ENCODE results near the gene SCN4B.

The SCN4B gene

DNA sequence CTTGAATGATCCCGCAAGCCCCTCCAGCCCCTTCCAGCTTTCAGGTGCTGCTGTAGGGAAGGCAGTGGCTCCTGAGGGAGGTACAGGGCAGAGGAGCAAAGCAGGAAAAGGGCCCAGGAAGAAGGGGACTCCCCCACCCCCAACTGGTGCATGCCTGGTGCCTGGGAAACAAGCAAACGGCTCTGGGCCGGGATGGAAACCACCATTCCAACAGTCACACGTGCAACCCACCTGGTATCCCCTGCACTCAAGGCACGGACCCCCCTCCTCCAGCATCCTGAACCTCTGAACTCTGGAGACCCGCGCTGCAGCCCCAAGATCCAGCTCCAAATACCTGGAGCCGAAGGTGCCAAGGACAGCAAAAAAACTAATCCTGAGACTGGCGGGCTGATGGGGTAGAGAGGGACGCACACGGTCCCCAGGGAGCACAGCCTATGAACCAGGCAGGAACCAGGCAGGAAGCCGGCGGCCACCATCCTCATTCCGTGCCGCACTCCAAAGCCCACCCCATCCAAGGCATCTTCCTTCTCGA lies 537 bp downstream of the SCN4B start:
- peak; percentile 49 for DNase-seq (ENCODE audit: low spot score)

DNA sequence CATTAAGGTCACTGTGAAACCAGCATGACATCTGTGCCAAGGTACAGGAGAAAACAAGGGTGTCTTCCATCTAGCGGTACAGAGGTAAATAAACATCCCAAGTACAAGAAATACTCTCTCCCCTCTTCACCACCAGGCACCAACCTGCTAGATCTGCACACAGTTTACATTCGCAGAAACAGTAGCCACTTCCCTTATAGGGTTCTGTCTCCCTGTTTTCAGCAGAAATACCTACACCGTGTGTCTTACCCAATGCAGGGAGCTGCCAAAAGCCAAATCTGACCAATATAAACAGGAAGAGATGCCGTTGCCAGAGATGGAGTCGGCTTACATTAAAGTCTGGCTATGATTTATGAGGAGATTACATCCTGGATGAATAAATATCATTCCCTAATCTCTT lies 1.2 kb downstream of the SCN4B start:
- DNase-seq (ENCODE audit: low spot score): peak; percentile 58

DNA sequence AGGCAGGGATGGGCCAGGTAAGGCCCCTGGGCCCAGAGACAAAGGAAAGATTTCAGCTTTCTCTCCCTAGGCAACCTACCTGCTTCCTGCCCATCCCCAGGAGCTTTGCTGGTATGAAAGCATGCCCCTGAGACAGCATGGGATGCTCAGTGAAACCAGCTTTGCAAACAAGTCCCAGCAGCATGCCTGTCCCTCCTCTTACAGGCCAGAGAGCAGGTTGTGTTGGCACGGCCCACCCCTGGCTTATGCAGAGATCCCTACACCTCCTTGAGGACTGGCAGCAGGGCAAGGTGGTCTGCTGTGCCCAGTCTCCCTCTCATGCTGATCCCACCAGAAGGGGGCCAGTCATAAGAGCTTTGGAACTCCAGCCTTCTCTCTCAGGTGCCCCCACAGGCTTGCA lies 3.1 kb downstream of the SCN4B start:
- no peak for DNase-seq (ENCODE audit: low spot score)

DNA sequence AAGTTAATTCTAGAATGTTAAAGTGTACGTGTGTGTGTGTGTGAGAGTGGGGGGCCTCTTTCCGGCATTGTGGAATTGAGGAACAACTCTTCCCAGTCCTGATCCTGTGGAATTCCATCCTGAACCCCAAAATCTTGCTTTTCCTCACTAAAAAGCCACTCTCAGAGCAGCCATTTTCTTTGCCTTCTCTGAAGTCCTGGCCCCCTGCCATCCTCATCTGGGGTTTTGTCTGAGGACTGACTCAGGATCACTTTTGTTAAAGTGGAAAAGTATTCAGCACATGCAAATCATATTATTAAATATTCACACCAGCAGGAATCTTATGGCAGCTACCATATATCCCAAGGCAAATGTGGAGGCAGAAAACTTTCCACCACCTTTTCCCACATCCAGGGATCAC lies 3.8 kb downstream of the SCN4B start:
- DNase-seq (ENCODE audit: low spot score): no peak

DNA sequence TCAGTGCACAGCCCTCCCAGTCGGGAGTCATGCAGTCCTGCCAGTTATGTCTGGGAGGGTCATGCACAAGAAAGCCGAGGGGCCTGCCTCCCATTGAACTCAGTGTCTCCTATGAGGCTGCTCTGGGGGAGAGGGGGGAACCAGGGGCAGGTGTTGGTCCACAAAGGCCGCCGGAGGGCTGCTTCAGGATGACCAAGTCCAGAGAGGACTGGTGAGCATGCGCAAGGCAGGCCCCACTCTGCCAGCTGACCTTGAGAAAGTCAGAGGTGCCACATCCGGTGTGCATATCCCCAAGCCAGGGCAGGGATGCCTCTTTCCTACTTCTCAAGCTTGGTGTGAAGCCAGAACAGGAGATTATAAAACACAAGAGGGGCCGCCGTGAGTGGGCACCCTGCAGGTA lies 4.4 kb downstream of the SCN4B start:
- DNase-seq (ENCODE audit: low spot score): no peak

DNA sequence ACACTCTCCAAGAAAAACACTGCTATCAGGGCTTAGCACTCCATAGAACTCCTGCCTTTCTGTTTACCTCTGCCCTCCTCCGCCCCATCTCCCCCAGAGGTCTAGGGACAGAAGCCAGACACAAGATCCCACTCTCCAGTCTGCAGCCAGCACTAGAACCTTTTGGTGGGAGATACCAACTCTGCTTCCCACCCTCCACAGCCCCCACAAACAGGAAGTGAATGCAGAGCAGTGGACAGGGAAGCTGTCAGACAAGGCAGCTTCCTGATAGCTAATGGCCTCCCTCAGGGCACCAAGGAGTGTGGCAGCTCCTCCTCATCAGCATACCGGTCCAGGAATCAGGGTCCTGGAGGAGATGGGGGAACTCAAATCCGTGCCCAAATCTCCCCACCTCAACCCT lies 5.1 kb downstream of the SCN4B start:
- DNase-seq (ENCODE audit: low spot score): peak; percentile 21

DNA sequence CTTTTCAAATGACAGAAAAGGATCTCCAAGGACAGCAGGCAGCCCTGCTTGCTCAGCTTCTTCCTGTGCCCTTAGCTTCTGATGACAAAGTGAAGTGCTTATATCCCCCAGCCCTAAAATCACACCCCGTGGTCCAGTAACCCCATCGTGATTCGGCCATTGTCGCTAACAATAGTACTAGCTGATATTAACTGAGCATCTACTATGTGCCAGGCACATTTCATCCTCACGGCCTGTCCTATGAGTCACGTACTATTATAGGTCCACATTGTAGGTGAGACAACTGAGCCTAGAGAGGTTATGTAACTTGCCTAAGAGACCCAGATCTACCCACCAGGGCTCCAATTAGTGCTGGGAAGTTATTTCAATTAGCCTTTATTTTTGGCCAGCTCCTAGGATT lies 6.1 kb downstream of the SCN4B start:
- DNase-seq (ENCODE audit: low spot score): no peak

DNA sequence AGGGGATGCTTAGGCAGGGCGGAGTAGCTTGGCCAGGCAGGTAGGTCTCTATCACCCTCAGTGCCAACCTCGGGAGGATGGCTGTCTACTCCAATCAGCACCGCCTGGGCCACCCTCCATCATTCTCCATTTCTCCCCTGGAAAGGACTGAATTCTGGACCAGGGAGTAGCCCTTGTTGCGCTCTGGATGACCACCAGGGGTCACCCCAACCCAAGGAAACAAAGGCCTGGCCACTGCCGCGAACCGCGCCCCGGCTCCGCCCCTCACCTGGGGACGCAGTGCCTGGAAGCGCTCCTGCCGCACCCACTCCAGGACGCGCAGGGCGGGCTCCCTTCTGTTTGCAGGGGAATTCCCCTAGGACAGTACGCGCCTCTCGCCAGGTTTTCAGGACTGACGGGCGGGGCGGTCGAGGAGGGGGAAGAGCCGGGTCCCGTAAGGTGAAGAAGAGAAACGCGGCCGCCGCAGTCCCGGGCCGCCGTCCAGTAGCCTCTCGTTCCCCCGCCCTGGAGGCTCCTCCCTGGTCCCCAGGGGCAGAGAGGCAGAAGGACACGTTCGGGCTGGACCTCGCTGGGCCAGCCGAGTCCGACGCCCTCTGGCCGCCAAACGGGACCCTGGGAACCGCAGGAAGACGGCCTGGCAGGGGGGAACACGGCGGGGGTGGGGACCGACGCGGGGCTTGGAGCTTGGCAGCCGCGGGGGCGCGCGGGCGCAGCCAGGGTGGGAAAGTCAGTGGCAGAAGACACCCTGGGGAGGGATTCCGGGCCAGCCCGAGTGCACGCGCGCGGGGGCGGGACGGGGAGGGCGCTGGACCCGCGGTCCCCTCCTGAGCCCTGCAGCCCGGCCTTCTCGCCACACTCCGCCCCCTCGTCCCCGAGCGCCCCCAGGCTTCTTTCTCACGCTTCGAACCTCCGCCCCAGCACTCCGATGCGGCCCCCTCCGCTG lies 7.1 kb downstream of the SCN4B start:
- peak; percentile 92 for DNase-seq (ENCODE audit: low spot score)

DNA sequence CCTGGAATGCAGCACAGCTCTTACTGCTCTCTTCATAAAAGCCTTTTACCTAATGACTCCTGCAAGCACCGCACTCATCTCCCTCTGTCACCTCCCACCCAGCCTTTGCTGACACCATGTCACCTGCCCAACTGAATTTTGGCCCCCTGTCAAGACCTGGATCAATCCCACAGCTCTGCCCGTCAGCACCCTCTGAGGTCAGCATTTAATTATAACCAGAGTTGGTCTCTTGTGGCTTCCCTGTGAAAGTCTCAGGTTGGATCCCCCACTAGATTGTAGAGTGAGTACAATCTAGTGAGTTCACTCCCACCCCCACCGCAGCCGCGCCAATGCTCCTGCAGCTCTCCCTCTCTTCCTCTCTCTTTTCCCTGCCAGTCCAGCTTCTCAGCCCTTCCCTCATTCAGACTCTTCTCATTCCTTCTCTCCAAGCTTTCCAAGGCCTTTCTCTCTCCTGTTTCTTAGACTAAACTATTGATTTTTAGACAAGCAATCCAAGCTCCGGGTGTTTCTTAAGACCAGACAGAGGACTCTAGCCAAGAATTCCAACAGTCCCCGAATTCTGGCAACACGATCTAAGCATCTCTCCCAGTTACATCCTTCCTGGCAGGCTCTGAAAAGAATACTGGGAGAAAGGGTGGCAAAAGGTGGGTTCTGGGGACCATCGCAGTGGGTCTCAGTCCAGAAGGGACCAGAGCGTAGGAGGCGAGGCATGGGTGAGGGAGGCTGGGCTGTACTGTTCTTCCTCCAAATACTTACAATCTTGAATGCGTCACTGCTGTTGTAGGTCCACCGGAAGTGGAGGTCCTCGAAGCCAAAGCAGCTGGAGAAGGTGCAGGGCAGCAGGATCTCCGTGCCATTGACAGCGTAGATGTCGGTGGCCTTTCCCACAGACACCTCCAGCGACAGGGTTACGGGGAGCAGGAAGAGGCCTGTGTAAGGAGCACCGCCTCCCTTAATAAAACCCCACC lies 8.0 kb downstream of the SCN4B start:
- DNase-seq (ENCODE audit: low spot score): peak; percentile 58

DNA sequence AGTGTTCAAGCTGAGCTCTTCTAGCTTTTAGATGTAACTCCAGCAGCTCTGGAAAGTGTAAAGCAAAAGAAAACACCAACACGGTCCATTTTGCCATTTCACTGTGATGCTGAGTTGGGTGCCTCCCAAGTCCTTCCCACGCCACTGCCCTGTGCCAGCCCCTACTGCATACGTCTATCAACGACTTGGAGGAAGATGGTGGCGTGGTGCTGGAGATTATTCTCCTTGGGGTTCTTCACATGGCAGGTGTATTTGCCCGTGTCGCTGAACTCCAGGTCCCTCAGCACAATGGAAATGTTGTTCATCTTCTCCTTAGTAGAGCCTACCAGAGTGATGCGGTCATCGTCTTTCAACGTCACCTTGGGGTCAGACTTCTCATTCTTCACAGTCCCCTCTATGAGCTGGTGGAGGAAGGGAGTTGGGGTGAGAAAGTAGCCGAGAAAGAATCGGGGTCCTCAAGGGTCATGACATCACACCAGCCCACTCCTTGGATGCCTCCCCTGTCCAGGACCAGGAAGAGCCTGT lies 8.9 kb downstream of the SCN4B start:
- DNase-seq (ENCODE audit: low spot score): no peak

DNA sequence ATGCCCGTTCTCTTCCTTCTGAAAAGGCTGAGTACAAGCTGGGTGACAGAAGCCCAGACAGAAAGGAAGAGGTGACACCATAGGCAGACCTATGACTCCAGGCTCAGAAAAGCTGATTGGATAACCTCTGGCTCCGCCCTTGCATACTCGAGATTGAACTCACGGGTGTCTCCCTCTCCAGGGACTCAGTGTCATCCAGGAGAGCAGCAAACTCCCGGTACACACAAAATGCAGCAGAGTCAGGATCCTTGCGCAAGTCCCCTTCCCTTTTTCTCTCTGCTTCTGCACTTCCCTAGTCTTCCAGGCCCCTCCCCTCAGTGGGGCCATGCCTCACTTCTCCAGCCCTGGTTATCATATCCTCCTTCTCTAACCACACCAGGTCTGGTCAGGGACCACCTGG lies 9.8 kb downstream of the SCN4B start:
- DNase-seq (ENCODE audit: low spot score): no peak

DNA sequence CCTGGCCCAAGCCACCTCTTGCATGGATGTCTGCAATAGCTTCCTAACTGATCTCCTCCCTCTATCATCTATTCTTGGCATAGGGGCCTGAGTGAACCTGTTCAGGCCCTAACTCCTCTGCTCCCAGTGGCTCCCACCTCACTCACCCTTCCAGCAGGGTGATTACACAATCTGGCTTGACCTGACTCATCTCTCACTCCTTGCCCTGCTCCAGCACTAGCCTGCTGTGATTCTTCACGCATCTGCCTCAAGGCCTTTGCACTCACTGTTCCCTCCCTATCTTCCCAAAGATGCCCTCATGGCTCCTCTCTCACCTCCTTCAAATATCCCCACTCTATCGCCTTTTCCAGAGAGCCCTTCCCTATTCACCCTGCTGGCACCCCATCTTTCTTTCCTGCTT lies 10.5 kb downstream of the SCN4B start:
- no peak for DNase-seq (ENCODE audit: low spot score)

DNA sequence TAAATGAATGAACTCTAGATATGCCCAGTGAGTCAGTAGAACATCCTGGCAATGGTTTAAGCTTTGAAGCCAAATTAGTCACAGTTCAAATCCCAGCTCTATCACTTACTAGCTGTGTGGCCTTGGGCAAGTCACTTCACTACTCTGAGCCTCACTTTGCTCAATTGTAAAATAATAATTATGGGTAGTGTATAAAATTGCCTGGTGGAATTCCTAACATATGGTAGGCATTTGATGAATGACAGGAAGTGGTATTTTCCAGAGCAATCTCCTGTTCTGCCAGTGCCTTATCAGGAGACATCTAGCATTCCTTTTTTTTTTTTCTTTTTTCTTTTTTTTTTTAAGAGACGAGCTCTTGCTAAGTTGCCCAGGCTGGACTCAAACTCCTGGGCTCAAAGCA lies 13.0 kb downstream of the SCN4B start:
- DNase-seq (ENCODE audit: low spot score): no peak

DNA sequence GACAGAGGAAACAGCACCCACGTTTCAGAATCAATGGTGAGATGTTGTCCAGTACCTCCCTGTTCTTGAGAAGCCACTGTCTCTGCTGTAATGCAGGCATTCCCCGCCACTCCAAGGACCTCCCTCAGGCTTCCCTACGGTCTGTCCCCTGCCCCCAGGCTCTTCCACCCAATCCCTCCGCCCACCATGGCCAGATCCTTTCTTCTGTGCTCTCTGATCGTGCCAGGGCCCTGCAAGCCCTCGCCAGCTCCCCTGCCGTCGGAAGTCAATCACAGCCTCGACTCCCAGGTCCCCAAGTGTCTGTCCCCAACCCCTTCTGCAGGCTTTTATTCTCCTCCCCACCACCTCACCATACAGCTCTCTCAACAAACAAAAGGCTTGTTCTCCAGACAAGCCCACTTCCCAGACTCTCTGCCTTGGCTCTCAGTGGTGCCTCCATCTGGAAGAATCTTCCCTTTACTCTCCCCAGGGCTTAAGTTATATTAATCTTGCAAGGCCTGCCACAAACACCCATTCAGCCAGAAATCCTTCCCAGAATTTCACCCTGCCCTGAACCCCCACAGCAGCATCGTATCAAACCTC lies 13.7 kb downstream of the SCN4B start:
- DNase-seq (ENCODE audit: low spot score): no peak

DNA sequence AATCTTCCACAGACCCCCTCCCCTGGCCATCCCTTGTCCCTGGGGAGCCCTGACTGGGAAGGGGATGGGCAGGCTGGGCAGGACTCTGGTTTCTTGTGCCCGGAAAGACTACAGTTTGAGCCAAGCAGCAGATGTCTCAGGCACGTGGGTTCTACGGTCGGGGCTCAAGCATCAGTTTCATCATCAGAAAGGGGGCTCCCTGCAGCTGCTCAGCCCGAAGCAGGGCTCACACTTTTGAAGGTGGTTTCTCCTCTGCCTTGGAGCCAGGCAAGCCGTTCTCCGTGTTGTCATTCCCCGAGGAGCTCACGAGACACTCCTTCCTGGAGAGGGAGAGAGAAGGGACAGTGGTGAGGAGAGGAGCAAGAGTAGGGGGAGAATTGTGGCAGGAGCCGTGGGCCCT lies 15.8 kb downstream of the SCN4B start:
- no peak for DNase-seq (ENCODE audit: low spot score)

DNA sequence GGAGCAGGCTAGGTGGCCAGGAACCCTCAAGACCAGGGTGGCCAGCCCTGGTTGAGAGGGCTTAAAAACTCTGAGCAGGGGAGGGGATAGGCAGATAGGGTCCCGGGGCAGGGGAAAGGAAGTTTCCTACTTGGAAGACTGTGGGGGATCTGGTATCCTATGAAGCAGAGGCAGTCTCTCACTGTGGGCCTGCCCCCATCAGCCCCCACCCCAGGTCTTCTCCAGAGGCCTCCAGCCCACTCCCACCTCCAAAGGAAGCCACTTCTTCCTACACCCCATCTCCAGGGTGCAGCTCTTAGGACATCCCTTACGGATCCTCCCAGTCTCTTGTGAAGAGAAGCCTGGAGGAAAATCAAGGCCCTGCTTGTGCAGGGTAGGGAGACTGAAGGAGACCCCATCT lies 16.3 kb downstream of the SCN4B start:
- DNase-seq (ENCODE audit: low spot score): no peak

DNA sequence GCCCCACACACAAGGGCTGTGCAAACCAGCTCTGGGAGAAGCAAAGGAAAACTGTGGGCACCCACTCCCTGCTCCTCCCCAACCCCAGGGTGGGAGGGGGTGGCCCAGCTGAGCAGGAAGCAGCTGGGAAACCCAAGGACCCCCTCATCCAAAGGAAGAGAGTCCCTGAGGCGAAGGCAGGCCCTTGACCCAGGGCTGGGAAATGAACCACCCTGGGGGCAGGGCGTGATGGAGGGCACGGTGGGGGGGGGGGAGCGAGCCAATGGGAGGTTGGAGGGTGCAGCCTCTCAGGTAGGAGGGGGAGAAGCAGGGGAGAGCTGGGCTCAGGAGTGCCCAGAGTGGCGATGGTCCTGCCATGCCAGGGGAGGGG lies 16.8 kb downstream of the SCN4B start:
- no peak for DNase-seq (ENCODE audit: low spot score)

DNA sequence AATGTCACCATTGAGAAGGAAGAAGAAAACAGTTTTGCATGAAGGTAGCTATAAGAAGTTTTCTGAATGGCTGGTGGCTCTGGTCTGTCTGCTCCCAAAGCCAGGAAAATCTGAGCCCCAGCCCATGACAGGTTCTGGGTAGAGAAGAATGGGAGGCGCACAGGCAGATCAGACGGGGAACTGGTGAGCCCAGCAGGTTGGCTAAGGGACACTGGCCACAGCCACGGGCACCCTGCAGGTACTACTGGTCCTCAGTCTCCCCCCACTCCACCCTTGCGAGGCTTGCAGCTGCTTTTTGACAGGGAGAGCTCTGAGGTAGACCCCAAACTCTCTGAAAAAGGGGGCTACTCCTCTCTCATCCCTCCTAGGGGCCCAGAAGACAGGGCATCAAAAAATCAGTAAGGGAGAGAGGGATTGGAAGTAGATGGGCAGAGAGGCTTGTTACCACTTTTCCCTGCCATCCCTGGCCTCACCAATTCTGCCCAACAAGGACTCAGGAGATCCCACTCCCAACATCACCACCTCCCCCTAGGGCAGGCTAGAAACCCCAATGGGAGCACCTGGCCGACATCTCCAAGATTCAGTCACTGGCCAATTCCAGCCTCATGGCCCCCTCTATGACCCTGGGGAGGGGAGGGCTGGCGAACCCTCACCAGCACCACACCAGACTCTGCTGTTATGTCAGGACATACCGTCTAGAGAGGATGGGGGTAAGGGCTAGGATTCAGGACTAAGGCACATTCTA lies 17.4 kb downstream of the SCN4B start:
- no peak for DNase-seq (ENCODE audit: low spot score)

DNA sequence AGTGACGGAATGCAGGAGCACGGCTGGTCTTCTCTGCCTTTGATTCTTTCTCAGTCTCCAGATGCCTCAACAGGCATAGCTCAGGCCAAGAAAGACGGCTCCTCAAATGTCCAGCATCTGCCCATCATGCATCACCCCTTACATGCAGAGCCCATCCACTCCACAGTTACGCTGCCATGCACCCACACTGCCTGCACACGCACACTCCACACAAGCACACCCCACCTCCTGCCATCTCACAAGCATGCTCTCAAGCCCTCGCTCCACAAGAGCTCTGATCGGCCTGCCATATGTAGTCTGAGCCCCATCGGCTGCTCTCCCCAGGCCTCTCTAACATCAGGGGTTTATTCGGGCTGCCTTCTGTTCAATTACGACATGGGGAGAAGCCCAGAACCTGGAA lies 18.8 kb downstream of the SCN4B start:
- DNase-seq (ENCODE audit: low spot score): no peak

DNA sequence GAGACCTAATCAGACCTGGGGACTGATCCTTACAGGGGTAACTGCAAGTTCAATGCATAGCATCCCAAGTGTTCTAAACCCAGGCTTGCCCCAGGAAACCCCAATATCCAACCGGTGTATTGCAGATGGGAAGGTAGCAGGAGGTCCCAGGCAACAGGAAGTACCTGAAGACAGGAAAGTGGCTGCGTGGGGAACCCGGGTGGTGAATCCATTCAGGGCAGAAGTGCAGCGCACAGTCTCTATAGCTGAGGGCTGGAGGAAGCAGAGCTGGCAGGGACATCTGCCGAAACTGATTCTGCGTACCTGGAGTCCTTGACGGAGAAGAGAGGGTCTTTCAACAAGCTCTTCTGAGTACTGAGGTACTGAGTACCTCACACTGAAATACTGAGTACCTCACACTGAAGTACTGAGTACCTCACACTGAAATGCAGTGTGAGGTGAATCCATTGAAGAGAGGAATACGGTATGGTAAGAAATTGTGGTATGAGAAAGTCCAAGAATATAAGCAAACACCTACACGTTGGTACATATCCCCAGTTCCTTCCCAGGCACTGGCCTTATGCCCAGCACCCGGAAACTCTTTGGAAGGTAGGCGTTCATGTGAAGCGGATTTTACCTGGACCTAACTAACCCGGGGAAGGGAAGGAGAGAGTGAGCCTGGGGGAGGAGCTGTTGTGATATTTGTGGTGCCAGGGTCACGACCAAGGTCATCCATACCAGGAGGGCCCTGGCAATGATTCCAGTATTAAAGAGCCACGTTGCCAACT lies 20.1 kb downstream of the SCN4B start:
- DNase-seq (ENCODE audit: low spot score): no peak

All from cerebellar cortex (tissue), 1 donor.